Jurkat, Clone E6-1 (cell line): ENCODE data around the gene CLASP2.
"Not testable (repeated sequence)": the region's sequence is repeated elsewhere in the genome, so short reads cannot be mapped to it uniquely, and the experiment has no call there.

Experiments used
- DNase-seq: peaks from one replicate; pipeline ENCODE4 v3.0.0-alpha.2; 2011; ENCODE audit warnings: low read depth, low spot score
- H3K4me3 ChIP-seq: 2 replicates; pipeline ENCODE4 v1.5.1; 2011; ENCODE audit warnings: mild to moderate bottlenecking, low read length, control low read depth, moderate library complexity

Gene CLASP2

DNA sequence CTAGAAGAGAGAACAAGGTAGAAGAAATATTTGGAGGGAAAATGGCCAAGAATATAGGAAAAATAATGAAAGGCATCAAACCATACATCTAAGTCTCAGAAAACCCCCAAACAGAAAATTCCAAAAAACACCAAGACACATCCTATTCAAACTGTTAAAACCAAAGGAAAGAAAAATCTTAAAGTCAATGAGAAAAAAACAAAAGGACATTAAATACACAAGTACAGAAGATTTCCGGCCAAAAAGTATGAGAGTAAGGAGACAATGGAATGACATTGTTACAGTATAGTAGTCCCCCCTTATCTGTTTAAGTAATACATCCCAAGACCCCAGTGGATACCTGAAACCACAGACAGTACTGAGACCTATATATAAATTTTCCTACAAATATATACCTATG, 18.8 kb downstream of the CLASP2 start:
- H3K4me3 ChIP-seq: no peak overlapping the region
- DNase-seq: no peak

- H3K4me3 ChIP-seq: no peak overlapping the region
- no peak for DNase-seq
Observed at GRCh38 chr3:33694944-33695343, 23.1 kb downstream of the CLASP2 start.

DNA sequence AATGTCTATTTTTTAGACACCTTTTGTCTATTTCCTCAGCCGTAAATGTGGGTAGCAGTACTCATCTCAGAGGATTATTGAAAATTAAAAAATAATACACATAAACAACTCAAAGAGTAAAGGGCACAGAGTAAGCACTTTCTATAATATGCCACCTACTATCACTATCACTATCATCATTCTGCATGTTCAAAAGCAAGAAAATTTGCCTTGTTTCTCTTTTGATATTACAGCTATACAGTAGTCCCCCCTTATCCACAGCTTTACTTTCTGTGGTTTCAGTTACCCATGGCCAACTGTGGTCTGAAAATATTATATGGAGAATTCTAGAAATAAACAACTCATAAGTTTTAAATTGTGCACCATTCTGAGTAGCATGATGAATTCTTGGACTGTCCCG, 27.7 kb downstream of the CLASP2 start:
- no peak overlapping the region for H3K4me3 ChIP-seq
- DNase-seq: no peak

- H3K4me3 ChIP-seq: no peak overlapping the region
- DNase-seq: no peak
Observed at GRCh38 chr3:33687406-33688010, 30.5 kb downstream of the CLASP2 start.

DNA sequence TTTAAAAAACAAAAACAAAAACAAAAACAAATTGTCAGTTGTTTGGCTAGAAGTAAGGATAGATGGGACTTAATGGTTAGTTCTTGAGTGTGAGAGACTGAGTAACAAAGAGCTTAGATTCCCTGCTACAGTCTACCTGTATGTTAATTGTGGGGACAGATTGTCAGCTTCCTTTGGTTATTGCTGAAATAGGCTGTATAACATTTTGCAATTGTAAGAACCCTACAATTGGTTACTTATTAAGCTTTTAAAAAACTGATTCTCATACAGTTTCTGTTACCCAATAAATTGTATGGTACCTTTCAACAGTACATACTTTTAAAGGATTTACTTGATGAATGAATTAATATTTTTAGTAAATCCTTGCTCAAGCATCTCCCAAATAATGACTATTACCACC, 35.3 kb downstream of the CLASP2 start:
- no peak for DNase-seq
- no peak overlapping the region for H3K4me3 ChIP-seq

DNA sequence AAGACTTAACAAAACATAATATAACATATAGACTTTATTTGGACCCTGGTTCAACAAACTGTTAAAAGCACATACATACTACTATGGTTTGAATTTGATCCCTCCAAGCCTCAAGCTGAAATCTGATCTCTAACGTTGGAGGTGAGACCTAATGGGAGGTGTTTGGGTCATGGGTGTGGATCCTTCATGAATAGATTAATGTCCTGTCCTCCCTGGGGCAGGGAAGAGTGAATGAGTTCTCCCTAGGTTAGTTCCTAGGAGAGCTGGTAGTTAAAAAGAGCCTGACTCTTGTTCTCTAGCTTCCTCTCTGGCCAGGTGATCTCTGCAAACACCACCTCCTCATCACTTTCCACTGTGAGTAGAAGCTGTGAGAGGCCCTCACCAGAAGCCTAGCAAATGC, 36.4 kb downstream of the CLASP2 start:
- H3K4me3 ChIP-seq: no peak overlapping the region
- DNase-seq: no peak

- no peak for DNase-seq
Observed at GRCh38 chr3:33678073-33678472, 40.0 kb downstream of the CLASP2 start.

GRCh38 chr3:33673436-33673835, 44.6 kb downstream of the CLASP2 start:
- not testable (repeated sequence) for DNase-seq, H3K4me3 ChIP-seq

More at GRCh38 chr3:33678073-33678472, 40.0 kb downstream of the CLASP2 start:
- H3K4me3 ChIP-seq: no peak overlapping the region

DNA sequence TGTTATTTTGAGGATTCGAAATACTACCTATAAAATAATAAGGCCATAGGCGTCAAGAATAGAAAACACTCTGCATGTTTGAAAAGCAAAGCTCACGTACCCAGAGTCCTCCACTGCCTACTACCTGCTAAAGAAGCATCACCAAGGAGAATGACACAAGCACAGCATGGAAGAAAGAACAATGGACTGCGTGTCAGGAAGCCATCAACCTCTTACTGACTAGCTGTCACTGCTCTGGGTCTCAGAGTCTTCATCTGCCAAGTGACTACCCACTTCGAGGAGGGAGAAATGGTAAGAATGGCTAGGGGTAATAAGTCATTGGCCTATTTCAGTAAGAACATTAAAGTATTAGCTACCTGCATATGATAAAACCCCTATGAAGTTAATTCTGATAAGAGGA, 49.4 kb downstream of the CLASP2 start:
- no peak for DNase-seq
- H3K4me3 ChIP-seq: no peak overlapping the region

DNA sequence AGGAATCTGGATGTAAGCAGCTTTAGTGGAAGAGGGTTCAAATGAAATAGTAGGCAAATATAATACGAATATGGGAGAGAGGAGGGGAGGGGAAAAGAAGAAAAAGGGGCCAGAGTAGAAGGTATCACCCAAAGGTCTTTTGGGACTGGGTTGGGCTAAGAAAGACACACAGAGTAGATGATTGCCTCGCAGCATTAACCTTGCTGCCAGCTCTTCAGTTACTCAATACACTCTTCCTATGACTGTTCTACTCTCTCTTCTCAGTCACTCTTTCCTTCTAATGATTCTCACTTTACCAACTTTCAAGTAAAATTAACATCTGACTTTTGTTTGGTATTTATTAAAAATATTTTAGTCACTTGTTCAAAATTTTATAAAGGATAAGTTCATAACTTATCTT, 52.8 kb downstream of the CLASP2 start:
- DNase-seq: no peak
- H3K4me3 ChIP-seq: no peak overlapping the region

GRCh38 chr3:33664195-33664594, 53.9 kb downstream of the CLASP2 start:
- H3K4me3 ChIP-seq: no peak overlapping the region
- DNase-seq: no peak

DNA sequence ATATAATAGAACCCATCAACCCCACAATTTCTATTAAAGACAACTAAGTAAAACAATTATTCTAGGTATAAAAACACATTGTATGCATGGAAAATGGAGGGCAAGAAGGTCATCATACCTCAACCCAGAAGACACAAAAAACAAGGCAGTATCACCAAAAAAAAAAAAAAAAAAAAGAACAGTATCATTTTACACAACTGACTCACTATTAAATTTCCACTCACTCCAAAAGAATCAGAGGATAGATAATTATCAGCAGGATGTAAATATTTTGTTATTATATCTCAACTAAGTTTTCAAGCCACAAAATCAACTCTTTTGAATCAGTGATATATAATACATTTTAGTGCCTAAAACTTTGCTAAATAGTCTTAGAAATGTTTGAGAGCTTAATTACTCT, 55.0 kb downstream of the CLASP2 start:
- no peak for DNase-seq
- no peak overlapping the region for H3K4me3 ChIP-seq

- H3K4me3 ChIP-seq: no peak overlapping the region
- DNase-seq: no peak
Observed at GRCh38 chr3:33659856-33660434, 58.1 kb downstream of the CLASP2 start.

DNA sequence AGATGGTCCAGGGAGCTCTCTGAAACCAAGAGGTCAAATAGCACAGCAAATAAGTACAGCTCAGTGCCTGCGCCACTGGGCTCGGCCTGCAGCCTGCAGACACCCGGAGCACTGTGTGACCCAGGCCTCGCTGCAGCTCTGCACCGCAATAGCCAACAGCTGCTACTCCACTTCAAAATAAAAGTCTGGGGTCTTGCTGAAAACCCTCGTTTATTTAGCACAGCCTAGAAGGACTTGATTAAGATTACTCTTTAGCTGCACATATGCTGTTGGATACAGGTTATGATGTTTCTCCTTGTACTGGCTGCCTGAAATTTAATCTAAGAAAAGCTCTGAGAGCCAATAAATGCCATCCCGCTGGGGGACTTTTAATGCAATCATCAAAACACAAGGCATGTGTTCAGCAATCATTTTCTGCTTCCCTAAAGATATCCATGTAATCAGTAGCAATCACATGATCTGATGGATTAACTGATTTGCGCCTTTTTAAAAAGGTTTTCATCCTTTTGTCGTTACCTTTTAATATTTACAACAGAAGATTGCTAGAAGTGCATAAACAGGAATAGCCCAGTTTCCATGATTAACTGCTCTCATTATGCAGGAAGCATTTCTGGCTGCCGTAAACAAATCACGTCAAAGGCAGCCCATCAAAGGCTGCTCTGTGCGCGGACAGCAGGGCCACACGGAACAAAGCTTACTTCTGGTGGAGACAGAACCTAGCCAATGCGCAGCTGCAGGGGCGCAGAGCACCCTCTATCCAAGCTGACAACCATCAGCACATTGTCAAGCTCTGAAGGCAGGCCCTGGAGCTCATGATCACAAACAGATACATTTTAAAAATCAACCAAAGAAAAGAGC, 58.8 kb downstream of the CLASP2 start:
- DNase-seq: no peak
- H3K4me3 ChIP-seq: no peak overlapping the region

DNA sequence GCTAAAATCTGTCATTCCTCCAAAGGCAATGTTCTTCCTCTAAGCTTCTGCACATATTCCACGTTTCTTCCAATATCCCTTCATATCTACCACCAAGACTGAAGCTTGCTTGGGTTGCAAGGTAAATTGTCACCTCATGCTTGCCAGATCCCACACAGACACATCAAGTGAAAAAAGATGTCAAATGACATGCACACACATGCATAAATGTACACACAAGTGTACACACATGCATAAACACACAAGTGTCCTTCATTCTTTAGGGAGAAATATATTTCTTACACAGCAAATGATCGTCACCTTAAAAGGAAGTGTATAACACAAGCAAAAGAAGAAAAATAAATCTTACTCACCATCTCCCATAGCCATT, 59.4 kb downstream of the CLASP2 start:
- no peak for DNase-seq
- no peak overlapping the region for H3K4me3 ChIP-seq

DNA sequence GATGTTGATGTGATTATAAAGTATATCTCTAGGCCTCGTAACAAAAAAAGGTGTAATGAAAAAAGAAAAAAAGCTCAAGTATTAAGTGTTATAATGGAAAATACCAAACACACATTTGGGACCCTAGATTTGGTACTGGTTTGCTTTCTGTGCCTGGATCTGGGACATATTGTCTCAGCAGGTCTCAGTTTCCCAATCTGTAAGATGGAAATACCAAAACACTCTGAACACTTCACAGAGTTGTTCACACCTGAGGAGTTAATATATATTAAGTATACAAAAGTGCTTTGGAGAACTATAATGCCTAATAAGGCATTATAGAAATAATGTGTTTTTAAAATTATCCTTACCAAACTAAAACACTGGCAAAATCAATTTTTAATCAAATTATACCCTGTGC, 60.0 kb downstream of the CLASP2 start:
- H3K4me3 ChIP-seq: no peak overlapping the region
- no peak for DNase-seq

- no peak overlapping the region for H3K4me3 ChIP-seq
- no peak for DNase-seq
Observed at GRCh38 chr3:33652736-33653135, 65.3 kb downstream of the CLASP2 start.

DNA sequence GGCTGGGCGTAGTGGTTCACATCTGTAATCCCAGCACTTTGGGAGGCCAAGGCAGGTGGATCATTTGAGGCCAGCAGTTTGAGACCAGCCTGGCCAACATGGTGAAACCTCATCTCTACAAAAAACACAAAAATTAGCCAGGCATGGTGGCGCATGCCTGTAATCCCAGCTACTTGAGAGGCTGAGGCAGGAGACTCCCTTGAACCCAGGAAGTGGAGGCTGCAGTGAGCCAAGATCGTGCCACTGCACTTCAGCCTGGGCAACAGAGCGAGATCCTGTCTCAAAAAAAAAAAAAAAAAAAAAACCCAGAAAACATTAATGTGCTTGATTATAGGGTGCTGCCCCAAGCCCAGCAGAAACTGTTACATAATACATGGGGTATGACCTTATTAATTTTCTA, 67.0 kb downstream of the CLASP2 start:
- not testable (repeated sequence) for DNase-seq, H3K4me3 ChIP-seq

DNA sequence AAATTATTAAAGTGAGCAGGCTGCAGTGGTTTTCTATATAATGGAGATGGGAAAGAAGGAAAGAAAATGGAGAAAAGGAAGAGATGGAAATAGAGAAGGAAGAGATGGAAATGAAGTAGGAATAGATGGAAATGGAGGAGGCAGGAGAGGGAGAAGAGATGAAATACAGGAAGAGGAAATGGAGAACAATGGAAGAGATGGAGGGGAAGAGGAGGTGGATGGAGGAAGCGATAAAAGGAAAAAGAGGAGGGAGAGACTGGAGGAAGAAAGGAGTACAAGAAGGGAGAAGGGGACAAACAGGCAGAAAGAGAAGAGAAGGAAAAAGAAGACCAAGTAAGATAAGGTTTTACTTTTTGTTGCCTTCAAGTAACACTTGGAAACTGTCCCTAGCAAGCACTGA, 67.6 kb downstream of the CLASP2 start:
- H3K4me3 ChIP-seq: no peak overlapping the region
- no peak for DNase-seq

- no peak for DNase-seq
- H3K4me3 ChIP-seq: no peak overlapping the region
Observed at GRCh38 chr3:33648793-33649192, 69.3 kb downstream of the CLASP2 start.

- no peak for DNase-seq
Observed at GRCh38 chr3:33646406-33646805, 71.6 kb downstream of the CLASP2 start.

More at GRCh38 chr3:33646406-33646805, 71.6 kb downstream of the CLASP2 start:
- H3K4me3 ChIP-seq: no peak overlapping the region
